Duodenal mucosa (tissue), 2 donors: ENCODE data around the gene OXNAD1.

Experiments
- H3K27ac ChIP-seq: one replicate; pipeline ENCODE4 v1.7.0; 2013; ENCODE audit warnings: low read depth, low read length
- H3K27me3 ChIP-seq, 2 donors: one replicate each; pipeline ENCODE4 v1.7.0; 2013; ENCODE audit warnings: low read length in 2 of 2, control low read depth in 1 of 2; ENCODE audit not compliant: insufficient read depth in 2 of 2, control insufficient read depth in 1 of 2
- H3K36me3 ChIP-seq, 2 donors: one replicate each; pipeline ENCODE4 v1.7.0; 2013; ENCODE audit warnings: low read length in 2 of 2, control low read depth in 1 of 2; ENCODE audit not compliant: insufficient read depth in 2 of 2, control insufficient read depth in 1 of 2
- H3K4me1 ChIP-seq, 2 donors: one replicate each; pipeline ENCODE4 v1.7.0; 2013; ENCODE audit warnings: low read length in 2 of 2, control low read depth in 1 of 2; ENCODE audit not compliant: insufficient read depth in 2 of 2, control insufficient read depth in 1 of 2
- H3K4me3 ChIP-seq, 2 donors: one replicate each; pipeline ENCODE4 v1.7.0; 2013; ENCODE audit warnings: low read length in 2 of 2, low read depth in 1 of 2
- H3K9ac ChIP-seq, 2 donors: one replicate each; pipeline ENCODE4 v1.7.0; 2013; ENCODE audit warnings: low read length in 2 of 2, low read depth in 1 of 2
- H3K9me3 ChIP-seq, 2 donors: one replicate each; pipeline ENCODE4 v1.7.0; 2013; ENCODE audit warnings: low read length in 2 of 2, control low read depth in 1 of 2; ENCODE audit not compliant: control insufficient read depth in 1 of 2

Gene OXNAD1

GRCh38 chr3:16234281-16234680 lies 30.7 kb upstream of the OXNAD1 start:
- no peak overlapping the region for H3K4me3 ChIP-seq
- H3K9me3 ChIP-seq: no peaks in the 10 kb centered on the region
- H3K9ac ChIP-seq: no peak overlapping the region
- H3K36me3 ChIP-seq: no peaks in the 10 kb centered on the region
- H3K27me3 ChIP-seq: no peaks in the 10 kb centered on the region
- no peaks in the 10 kb centered on the region for H3K4me1 ChIP-seq
- H3K27ac ChIP-seq: no peak overlapping the region

DNA sequence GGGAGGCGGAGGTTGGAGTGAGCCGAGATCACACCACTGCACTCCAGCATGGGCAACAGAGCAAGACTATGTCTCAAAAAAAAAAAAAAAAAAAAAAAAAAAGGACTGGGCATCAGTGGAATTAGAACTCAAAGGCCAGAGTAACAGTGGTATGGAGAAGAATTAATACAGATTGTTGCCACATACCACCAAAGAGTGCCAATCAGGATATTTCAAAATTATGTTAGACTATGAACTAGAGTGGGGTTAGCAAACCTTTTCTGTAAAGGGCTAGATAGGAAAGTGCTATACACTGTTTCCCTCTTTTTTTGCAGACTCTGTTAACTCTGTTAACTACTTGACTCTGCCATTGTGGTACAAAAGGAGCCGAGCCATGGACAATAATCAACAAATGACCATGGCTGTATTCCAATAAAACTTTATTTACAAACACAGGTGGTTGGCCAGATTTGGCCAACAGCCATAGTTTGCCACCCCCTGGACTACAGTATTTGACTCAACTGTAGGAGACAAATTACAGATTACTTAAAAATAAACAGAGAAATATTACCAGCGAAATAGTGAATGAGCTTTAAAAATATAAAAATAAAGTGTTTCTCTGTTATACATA lies 28.9 kb upstream of the OXNAD1 start:
- H3K4me1 ChIP-seq: no peaks in the 10 kb centered on the region
- no peak overlapping the region for H3K4me3 ChIP-seq

GRCh38 chr3:16236856-16237393 lies 28.1 kb upstream of the OXNAD1 start:
- no peaks in the 10 kb centered on the region for H3K27me3 ChIP-seq
- no peak overlapping the region for H3K4me3 ChIP-seq
- no peaks in the 10 kb centered on the region for H3K36me3 ChIP-seq
- no peaks in the 10 kb centered on the region for H3K9me3 ChIP-seq
- H3K27ac ChIP-seq: no peak overlapping the region
- no peak overlapping the region for H3K9ac ChIP-seq
- no peaks in the 10 kb centered on the region for H3K4me1 ChIP-seq

More for the DNA sequence above, 28.9 kb upstream of the OXNAD1 start:
- Histone ChIP-seq H3K9me3 (no peaks in the 10 kb centered on the region), H3K27me3 (no peaks in the 10 kb centered on the region), H3K36me3 (no peaks in the 10 kb centered on the region), H3K27ac (no peak overlapping the region), H3K9ac (no peak overlapping the region)

DNA sequence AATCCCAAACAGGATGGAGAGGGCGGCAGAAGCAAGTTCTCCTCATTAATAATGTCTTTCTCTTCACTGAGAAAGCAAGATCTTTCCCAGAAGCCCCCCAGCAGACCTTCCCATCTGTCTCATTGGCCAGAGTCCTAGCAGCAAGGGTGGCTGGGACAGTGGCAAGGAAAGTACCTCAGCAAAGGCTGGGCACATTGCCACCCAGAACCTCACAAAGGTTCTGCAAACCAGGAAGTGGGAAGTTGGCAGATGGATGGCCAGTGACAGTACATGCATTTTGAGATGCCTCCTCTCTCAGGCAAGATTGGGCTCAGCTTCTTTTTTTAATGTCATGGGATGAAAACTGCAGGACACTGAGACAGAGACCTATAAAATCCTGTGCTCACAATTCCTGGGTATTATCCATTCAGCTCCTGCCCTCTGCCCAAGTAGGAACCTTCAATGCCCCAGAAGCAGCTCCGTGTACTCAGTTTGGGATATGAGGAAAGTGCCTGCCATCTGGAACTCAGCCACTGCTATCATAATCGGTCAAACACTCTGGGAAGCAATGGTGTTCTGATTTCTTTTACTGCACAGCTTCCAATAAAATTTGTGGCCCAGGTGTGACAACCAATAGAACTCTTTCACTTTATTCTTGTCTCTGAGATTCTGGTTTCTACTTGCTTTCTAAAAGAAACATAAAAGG lies 25.8 kb upstream of the OXNAD1 start:
- H3K36me3 ChIP-seq: no peaks in the 10 kb centered on the region
- no peaks in the 10 kb centered on the region for H3K9me3 ChIP-seq
- no peaks in the 10 kb centered on the region for H3K27me3 ChIP-seq
- H3K9ac ChIP-seq: no peak overlapping the region
- no peaks in the 10 kb centered on the region for H3K4me1 ChIP-seq
- H3K27ac ChIP-seq: no peak overlapping the region
- no peak overlapping the region for H3K4me3 ChIP-seq

DNA sequence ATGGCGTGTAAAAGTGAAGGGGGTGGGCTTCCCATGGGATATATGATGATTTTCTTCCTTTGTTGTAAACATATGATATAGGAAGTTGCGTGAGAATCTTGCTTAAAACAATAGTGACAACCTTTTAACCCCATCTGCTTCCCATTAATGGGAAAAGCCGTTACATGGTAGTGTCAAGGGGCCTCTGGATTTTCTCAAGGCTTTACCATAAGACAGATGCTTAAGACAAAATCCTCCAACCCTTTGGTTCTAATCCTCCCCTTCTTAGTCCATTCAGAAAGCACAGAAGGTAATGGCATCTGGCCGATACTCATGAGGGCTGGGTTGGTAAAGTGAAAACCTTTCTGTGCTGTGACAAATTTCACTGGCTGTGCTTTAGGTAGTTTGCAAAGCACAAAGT lies 25.2 kb upstream of the OXNAD1 start:
- no peaks in the 10 kb centered on the region for H3K4me1 ChIP-seq
- H3K27ac ChIP-seq: no peak overlapping the region
- H3K9ac ChIP-seq: no peak overlapping the region
- H3K27me3 ChIP-seq: no peaks in the 10 kb centered on the region
- no peaks in the 10 kb centered on the region for H3K9me3 ChIP-seq
- no peak overlapping the region for H3K4me3 ChIP-seq
- no peaks in the 10 kb centered on the region for H3K36me3 ChIP-seq

DNA sequence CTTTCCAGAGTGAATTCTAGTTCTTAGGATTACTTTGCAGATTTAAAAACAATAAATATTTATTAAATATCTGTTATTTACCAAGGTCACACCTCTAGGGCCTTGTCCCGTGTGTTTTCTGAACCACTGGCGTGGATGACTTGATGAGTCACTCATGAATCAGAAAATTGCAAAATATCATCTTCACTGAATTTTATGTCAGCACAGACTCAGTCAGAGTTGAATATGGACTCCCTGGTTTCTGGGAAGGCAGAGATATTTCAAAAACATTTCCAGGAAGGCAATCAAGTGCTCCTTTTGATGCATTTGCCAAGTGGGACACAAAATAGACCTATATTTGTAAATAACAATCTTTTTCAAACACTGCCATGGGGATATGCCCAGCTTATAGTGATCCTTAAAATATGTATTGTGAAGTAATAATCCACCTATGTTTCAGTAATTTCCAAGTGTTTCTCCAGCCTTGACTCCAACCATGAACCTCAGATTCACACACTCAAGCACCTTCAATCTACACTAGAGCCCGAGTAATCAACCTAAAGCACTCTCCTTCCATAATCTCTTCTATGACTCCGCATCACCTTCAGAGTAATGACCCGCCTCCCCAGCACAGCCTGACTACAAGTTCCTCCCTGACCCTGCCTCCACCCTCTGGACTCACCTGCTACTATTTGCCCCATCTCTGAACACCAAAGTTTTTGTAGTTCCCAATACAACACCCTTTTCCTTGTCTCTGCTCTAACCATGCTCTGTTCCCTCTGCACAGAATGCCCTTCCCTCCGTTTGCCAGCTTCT lies 24.6 kb upstream of the OXNAD1 start:
- Histone ChIP-seq H3K27me3 (no peaks in the 10 kb centered on the region), H3K9me3 (no peaks in the 10 kb centered on the region), H3K27ac (no peak overlapping the region), H3K4me3 (no peak overlapping the region), H3K36me3 (no peaks in the 10 kb centered on the region), H3K4me1 (no peaks in the 10 kb centered on the region), H3K9ac (no peak overlapping the region)

DNA sequence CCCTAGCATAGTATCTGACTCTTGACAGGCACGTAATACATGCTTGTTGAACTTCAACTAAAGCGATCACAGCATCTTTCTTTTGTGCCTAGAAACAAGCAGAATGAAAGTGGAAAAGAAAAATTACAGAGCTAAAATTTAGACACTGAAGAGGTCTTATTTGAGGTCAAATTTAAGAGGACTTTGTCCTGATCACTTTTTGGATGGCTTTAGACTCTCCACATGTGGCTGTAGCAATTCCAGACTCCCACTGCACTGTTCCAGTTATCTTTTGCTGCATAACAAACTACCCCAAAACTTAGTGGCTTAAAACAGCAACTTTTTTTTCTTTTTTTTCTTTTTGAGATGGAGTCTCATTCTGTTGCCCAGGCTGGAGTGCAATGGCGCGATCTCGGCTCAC lies 23.8 kb upstream of the OXNAD1 start:
- H3K27me3 ChIP-seq: no peaks in the 10 kb centered on the region
- no peaks in the 10 kb centered on the region for H3K9me3 ChIP-seq
- H3K36me3 ChIP-seq: no peaks in the 10 kb centered on the region
- no peak overlapping the region for H3K4me3 ChIP-seq
- H3K9ac ChIP-seq: no peak overlapping the region
- H3K4me1 ChIP-seq: no peaks in the 10 kb centered on the region
- no peak overlapping the region for H3K27ac ChIP-seq

DNA sequence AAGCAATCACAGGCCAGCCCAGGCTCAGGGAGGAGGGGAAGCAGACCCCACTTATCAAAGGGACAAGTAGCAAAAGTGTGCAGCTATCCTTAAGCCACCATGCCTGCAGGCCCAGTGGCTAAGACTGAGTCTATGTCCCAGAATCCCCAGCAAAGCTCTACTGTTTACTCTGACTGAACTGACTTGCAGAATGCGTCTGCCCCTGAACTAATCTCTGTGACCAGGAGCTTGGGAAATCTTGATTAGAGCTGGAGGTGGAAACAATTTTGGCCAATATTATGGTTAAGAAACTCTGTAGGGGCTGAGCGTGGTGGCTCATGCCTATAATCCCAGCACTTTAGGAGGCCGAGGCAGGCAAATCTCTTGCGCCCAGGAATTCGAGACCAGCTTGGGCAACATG lies 22.8 kb upstream of the OXNAD1 start:
- Histone ChIP-seq H3K27me3 (no peaks in the 10 kb centered on the region), H3K4me3 (no peak overlapping the region), H3K27ac (no peak overlapping the region), H3K36me3 (no peaks in the 10 kb centered on the region), H3K9ac (no peak overlapping the region), H3K9me3 (no peaks in the 10 kb centered on the region), H3K4me1 (no peaks in the 10 kb centered on the region)

DNA sequence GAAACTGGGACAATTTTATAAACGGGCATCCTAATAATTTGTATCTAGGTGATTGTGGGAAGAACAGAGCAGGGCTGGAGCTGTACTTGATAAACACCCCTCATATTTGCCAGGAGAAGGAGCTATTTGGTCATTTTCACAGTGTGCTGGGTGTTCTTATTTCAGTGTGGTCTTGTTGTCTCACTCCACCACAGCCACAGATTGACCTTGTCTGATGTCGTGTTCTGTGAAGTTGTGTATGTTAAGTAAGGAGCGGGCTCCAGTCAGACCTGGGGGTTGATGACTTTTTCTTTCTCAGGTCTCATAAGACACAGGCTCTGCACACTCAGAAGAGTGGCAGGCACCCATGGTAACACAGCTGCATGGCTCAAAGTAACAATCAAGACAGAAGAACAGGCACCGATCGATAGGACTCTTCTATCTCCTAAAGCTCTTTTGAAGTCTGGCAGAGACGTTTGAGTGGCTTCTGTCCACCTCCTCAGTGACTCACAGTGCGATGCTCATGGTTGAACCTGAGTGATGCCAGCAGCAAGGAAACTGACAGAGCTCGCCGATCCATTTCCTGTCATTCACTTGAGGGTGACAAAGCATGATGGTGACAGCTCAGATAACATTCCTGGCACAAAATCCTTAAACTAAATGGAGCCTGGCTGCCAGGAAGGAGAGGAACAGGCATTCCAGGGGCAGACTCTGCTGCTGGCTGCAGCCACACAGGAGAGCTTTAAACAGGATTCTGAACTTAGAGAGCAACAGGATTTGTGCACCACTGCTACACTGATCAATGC lies 21.1 kb upstream of the OXNAD1 start:
- Histone ChIP-seq H3K27ac (no peak overlapping the region), H3K36me3 (no peaks in the 10 kb centered on the region), H3K4me1 (no peaks in the 10 kb centered on the region), H3K4me3 (no peak overlapping the region), H3K9ac (no peak overlapping the region), H3K27me3 (no peaks in the 10 kb centered on the region), H3K9me3 (no peaks in the 10 kb centered on the region)
